ENCODE measurements around the gene SPOCK1. TPM values are rescaled to one million over a fixed set of nuclear protein-coding genes. Genes with fewer than 3 reads are reported as not detected.
A peak's percentile ranks its signal among the peaks of the same experiment; 100 is the strongest.
"Not testable (repeated sequence)": the region's sequence is repeated elsewhere in the genome, so short reads cannot be mapped to it uniquely, and the experiment has no call there.

The SPOCK1 gene
- 70.8 TPM for polyA plus RNA-seq (2013, experiment 1 of 2; ENCODE audit: insufficient read length)
- 75.0 TPM for polyA plus RNA-seq (2013, experiment 2 of 2; ENCODE audit: insufficient read length)

GRCh38 chr5:137498736-137499505 lies at the start of gene SPOCK1:
SPOCK1 (minus strand) TSS chr5:137499326.
- DNase-seq = peak; percentile 81

GRCh38 chr5:137545956-137546355 lies 46.8 kb upstream of the SPOCK1 start:
- no peak for DNase-seq

- DNase-seq = not testable (repeated sequence)
Observed at GRCh38 chr5:137535449-137535848, 36.3 kb upstream of the SPOCK1 start.

DNA sequence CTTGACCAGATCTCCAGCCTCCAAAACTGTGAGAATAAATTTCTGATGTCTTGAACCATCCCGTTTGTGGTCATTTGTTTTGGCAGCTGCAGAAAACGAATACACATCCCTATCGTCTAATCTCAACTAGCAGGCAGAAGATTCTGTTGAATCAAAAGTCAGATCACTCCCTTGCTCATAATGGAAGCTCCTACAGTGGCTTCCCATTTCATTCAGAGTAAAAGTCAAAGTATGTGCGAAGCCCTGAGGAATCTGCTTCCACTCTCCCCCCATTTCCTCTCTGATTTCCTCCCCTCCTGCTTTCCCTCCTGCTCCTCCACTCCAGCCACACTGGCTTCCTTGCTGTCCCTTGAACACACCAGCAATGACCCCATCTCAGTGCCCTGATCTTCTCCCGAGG lies 34.8 kb upstream of the SPOCK1 start:
- no peak for DNase-seq

DNA sequence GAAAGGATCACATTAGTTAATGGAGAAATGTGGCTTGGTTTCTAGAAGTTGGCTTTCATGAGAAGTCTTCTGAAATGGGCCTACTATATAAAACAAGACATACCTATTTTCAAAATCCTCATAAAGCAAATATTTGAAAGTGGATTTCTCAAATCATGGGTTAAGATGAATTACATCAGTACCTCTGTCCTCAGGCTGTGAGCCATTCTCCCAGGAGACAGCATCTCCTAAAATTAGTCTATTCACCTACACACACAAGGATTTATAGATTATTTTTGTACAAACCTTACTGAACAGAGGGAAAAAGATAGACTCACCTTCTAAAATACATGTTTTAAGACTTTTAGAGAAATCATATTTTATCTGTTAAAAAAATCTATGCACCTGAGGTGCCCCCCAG lies 32.1 kb upstream of the SPOCK1 start:
- DNase-seq = no peak

DNA sequence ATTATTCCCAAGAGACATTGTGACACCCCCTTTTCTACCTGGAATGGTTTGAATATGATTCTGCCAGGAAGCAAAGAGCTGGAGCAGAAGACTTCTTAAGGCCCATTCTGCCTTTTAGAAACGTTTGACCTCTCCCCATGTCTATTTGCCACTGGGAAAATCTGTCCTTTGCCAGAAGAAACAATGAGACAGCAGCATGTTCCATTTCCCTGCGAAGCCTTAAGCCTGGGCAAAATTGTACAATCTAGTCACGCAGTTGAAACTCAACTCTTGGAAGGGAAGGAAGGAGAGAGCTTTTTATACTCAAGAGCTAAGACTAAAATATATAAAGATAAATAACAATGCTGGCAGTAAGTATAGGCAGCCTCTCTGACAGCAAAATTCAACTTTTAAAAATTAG lies 22.1 kb upstream of the SPOCK1 start:
- no peak for DNase-seq

DNA sequence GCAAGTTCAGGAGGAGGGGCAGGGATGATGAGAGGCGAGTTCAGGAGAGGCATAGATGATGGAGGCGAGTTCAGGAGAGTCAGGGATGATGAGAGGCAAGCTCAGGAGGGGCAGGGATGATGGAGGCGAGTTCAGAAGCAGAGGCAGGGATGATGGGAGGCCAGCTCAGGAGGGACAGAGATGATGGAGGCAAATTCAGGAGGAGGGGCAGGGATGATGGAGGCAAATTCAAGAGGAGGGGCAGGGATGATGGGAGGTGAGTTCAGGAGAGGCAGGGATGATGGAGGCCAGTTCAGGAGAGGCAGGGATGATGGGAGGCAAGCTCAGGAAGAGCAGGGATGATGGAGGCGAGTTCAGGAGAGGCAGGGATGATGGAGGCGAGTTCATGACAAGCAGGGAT lies 17.8 kb upstream of the SPOCK1 start:
- DNase-seq = no peak

- no peak for DNase-seq
Observed at GRCh38 chr5:137516251-137516797, 17.2 kb upstream of the SPOCK1 start.

DNA sequence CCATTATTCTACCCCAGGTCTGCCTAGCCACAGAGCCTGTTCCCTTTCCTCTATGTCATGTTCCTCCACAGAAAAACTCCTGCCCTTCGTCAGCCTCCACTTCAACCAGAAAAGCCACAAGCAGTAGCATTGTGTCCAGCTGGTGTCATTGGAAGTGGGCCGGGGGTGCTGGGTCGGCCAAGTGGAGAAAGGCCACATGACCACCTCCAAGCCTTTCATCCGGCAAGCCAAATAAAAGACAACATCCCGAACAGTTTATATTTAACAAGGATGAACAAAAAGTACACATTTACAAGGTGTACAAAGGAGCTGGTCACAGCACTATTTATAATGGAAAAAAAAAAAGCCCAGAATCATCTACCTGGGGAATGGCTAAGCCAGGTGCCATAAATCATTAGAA lies 16.1 kb upstream of the SPOCK1 start:
- DNase-seq = no peak

DNA sequence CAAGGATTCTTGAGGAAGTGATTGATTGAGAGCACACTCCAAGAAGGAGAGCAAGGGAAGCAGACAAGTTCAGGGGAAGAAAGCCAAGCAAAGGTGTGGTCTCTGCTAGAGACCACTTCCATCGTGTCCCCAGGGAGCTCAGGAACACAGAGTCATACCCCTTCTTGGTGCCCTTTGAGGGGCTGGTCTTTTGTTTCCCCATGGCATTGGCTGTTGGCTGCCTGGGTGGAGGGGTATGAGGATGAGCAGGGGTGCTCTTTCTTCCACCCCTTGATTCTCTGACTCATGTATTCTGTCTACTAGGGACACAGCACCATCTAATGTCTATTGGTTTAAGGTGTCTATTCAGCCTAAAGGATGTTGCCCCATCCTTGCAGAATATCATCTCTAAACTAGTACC lies 11.5 kb upstream of the SPOCK1 start:
- no peak for DNase-seq

GRCh38 chr5:137507150-137507549 lies 8.0 kb upstream of the SPOCK1 start:
- peak; percentile 25 for DNase-seq

- no peak for DNase-seq
Observed at GRCh38 chr5:137506296-137506695, 7.2 kb upstream of the SPOCK1 start.

DNA sequence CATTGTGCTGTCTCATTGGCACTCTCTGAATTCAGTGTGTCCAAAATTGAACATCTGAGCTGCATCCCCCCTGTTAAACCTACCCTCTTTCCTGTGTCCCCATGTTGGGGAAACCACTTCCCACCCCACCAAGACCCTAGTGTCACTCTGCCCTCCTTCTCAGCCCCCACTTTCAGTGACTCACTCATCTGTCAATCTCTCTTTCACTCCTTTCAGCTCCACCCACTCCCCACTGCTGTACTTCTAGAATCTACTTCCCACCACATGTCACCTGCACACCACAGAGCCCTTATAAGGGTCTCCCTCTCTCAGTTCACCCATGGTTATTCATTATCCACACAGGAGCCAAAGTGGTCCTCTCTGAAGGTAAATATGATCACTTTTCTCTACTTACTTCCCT lies 5.8 kb upstream of the SPOCK1 start:
- DNase-seq = no peak

GRCh38 chr5:137503456-137503855 lies 4.3 kb upstream of the SPOCK1 start:
- DNase-seq = no peak

DNA sequence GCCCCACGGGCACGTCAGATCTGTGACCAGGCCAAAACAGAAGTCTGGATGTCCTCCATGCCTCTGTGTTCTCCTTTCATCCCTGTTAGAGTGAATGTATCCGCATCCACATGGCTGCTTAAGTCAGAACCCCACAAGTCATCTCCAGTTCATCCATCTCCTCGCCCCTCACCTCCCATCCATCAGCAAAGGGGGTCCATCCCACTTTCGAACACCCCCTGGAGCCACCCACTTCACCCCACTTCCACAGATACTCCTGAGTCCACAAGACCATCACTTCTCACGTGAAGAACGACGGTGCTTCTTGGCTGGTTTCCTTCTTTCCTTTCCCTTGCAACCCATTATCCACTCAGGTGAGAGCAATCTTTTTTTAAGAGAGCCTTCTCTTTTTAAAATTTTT lies 3.5 kb upstream of the SPOCK1 start:
- no peak for DNase-seq

GRCh38 chr5:137501846-137502406 lies 2.8 kb upstream of the SPOCK1 start:
- DNase-seq = peak; percentile 24

DNA sequence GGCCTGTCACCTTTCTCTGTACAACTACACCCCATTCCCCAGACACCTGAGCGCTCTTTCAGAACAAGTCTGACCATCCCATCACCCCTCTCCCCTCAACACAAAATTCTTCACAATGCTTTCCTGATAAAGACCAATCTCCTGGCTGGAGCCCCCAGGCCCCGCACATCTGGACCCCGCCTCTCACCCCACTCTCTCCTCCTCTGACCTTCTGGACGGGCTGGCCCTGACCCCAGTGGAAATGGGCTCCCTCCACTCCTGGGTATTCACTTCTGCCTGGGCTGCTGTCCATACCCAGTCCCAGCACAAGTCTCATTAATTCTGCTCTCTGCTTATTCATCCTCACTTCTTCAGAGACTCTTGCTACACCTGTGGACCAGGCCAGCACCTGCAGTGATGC lies 2.1 kb upstream of the SPOCK1 start:
- DNase-seq = no peak

- no peak for DNase-seq
Observed at GRCh38 chr5:137500615-137501225, 1.6 kb upstream of the SPOCK1 start.

DNA sequence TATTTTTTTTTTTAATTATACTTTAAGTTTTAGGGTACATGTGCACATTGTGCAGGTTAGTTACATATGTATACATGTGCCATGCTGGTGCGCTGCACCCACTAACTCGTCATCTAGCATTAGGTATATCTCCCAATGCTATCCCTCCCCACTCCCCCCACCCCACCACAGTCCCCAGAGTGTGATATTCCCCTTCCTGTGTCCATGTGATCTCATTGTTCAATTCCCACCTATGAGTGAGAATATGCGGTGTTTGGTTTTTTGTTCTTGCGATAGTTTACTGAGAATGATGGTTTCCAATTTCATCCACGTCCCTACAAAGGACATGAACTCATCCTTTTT lies 351 bp upstream of the SPOCK1 start:
- not testable (repeated sequence) for DNase-seq

DNA sequence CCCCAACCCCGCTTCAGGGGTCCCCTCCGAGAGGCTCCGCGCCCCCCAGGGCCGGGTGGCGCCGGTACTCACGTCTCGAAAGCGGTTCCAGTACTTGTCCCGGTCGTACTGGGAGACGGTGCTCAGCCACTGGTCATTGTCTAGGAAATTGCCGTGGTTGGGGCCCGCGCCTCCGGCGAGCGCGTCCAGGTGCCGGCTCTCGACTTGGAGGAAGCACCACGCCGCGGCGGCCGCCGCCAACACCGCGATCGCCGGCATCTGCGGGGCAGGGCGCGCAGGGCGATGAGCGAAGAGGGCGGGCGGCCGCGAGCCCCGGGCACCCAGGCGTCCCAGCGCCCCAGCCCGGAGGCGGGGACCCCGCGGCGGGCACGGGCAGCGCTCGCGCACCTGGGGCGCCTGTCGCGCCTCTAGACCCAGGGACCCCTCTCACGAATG lies 808 bp downstream of the SPOCK1 start:
- DNase-seq = peak; percentile 12

- no peak for DNase-seq
Observed at GRCh38 chr5:137497396-137498290, 1.5 kb downstream of the SPOCK1 start.

DNA sequence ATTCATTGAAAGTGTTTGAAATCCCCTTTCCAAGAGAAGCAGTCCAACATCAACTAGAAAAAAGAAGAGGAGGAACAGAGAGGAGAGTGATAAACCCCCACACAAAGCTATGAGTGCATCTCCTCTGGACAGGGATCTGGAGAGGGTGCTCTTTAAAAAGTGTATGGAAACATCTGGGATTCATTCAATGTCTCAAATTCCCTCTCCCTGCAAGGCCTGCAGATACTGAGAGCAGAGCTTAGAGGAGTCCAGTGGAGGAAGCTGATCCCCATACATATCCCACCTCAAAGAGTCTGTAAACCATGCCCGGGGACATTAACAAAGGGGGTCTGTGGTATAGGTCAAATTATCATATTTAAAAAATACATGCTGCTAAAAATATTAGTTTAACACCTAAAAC lies 2.2 kb downstream of the SPOCK1 start:
- peak; percentile 34 for DNase-seq

DNA sequence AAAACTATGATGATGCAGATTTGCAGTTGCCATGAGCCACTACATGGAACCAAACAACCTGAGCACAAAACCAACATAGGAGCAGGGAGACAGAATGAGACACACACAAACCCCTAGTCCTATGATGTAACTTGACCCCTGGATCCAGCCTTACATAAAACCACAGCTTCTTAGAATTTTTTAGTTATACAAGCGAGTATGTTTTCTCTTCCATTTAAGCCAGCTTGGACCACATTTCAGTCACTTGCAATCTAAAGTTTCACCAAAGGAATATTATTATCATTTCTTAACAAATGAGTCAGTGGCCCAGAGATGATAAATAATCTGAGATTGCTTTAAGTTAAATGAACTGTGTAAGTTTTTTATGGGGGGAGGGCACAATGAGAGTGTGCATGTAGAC lies 6.8 kb downstream of the SPOCK1 start:
- DNase-seq = peak; percentile 84

Measured in fibroblast of skin of scalp (primary cell).